Lower leg skin (tissue), 3 donors: ENCODE data around the gene TTC17.

Experiments
- POLR2A ChIP-seq, 2 donors: fragments of 450-650 bp; IDR thresholded peaks; one replicate each; pipeline ENCODE4 v1.6.1; 2016 to 2017; ENCODE audit warnings: antibody characterized with exemption in 2 of 2, mild to moderate bottlenecking in 1 of 2, moderate library complexity in 1 of 2
- TF ChIP-seq, protein P1 (sequence below), 3 donors: fragments of 450-650 bp; IDR thresholded peaks; one replicate each; pipeline ENCODE4 v1.5.1; 2016; ENCODE audit warnings: antibody characterized with exemption in 3 of 3, mild to moderate bottlenecking in 3 of 3, moderate library complexity in 2 of 3

DNA sequence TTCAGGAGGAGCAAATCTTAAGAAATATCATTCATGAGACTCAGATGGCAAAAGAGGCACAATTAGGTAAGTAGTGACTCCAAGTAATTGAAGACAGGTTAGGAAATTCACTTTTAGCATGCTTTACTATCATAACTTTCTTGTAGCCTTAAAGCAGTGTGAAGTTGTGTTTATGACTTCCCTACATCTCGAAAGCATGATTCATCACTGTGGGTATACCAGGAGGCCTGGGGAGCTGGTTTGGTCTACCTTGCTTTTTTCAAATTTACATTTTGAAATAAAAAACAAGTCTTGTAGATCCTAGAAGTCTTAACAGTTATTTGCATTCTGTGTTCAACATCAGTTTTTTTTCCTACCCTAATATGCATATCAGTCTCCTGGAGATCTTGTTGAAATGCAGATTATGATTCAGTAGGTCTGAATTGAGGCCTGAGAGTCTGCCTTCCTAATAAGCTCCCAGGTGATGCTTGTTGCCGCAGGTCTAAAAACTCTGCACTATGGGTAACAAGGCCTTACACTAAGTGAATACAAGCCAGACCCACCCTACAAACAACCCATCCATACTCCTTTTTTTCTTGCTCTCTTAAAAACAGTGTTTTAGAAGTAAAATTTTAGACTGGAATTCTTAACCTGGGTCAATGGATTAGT is 41.4 kb downstream of the TTC17 start:
- TF ChIP-seq, protein P1, sequence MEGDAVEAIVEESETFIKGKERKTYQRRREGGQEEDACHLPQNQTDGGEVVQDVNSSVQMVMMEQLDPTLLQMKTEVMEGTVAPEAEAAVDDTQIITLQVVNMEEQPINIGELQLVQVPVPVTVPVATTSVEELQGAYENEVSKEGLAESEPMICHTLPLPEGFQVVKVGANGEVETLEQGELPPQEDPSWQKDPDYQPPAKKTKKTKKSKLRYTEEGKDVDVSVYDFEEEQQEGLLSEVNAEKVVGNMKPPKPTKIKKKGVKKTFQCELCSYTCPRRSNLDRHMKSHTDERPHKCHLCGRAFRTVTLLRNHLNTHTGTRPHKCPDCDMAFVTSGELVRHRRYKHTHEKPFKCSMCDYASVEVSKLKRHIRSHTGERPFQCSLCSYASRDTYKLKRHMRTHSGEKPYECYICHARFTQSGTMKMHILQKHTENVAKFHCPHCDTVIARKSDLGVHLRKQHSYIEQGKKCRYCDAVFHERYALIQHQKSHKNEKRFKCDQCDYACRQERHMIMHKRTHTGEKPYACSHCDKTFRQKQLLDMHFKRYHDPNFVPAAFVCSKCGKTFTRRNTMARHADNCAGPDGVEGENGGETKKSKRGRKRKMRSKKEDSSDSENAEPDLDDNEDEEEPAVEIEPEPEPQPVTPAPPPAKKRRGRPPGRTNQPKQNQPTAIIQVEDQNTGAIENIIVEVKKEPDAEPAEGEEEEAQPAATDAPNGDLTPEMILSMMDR (IDR thresholded peaks at IDR 0.05), result no peak
- TF ChIP-seq POLR2A (IDR thresholded peaks at IDR 0.05), result no peak
